Body of pancreas (tissue), 4 donors: Measurements from ENCODE around the gene MUC5B. TPM values are rescaled to one million over a fixed set of nuclear protein-coding genes. Genes with fewer than 3 reads are reported as not detected.

ENCODE experiments used
- ATAC-seq: fragments of 150-250 bp; one replicate; pipeline ENCODE4 v1.9.1; 2016
- DNase-seq, 4 donors: peaks; one replicate each; pipeline ENCODE4 v3.0.0-alpha.2; 2019
- H3K27ac ChIP-seq, 4 donors: fragments of 200-600 bp; sonication (generic); 1 replicate in 3 of 4; 2 replicates in 1 of 4; pipeline versions ENCODE4 v1.5.1 to v1.6.1; 2016 to 2019; ENCODE audit warnings: mild to moderate bottlenecking in 1 of 4, mixed read lengths in 1 of 4, moderate library complexity in 1 of 4
- H3K27me3 ChIP-seq, 2 donors: fragments of 200-600 bp; sonication (generic); one replicate each; pipeline ENCODE4 v1.6.0; 2016; ENCODE audit warnings: mild to moderate bottlenecking in 1 of 2
- H3K36me3 ChIP-seq, 2 donors: fragments of 200-600 bp; sonication (generic); replicated peaks in 1 of 2; 2 replicates each; pipeline ENCODE4 v1.5.1; 2016; ENCODE audit warnings: low read depth in 2 of 2; ENCODE audit not compliant: insufficient read depth in 1 of 2
- H3K4me1 ChIP-seq: fragments of 200-600 bp; sonication (generic); one replicate; pipeline ENCODE4 v1.6.0; 2016
- H3K4me3 ChIP-seq, 2 donors: fragments of 200-600 bp; sonication (generic); 1 replicate in 1 of 2; 2 replicates in 1 of 2; pipeline ENCODE4 v1.5.1; 2016 to 2019
- H3K9me3 ChIP-seq, 3 donors: fragments of 200-600 bp; sonication (generic); 1 replicate in 2 of 3; 2 replicates in 1 of 3; pipeline ENCODE4 v1.5.1; 2016
- CTCF ChIP-seq, 7 experiments: fragments of 450-650 bp in 4 of 7; fragments of 200-600 bp in 3 of 7; sonication (generic) in 3 of 7; IDR thresholded peaks; one replicate each; pipeline ENCODE4 v1.5.1; 2016 to 2019; ENCODE audit warnings: antibody characterized with exemption in 7 of 7
- POLR2A ChIP-seq, 3 donors: fragments of 450-650 bp; IDR thresholded peaks; one replicate each; pipeline ENCODE4 v1.6.1; 2016; ENCODE audit warnings: antibody characterized with exemption in 3 of 3, mild to moderate bottlenecking in 2 of 3
- WGBS, 2 donors: methylation state at CpG; one replicate each; pipeline ENCODE4 v1.1.5; 2017; 5-methylcytosine and 5-hydroxymethylcytosine counted together
- intact Hi-C: fragments of 100-400 bp; cut with DNase I; formaldehyde crosslinking; loops from one replicate; pipeline ENCODE4 v1.15.1; 2023
- total RNA-seq, 2 donors: library from RNA; depleted of rRNA; stranded (reverse); fragments of >200 nt; gene quantifications; one replicate each; pipeline ENCODE4 v1.1.0, GENCODE V29; 2016

Gene MUC5B
- total RNA-seq, 2 donors from 2014 or later = 4.6 to 11.4 TPM

GRCh38 chr11:1298695-1299492 lies 76.0 kb downstream of the MUC5B start:
- H3K4me3 ChIP-seq = no peak overlapping the region
- DNase-seq (peak; percentile 86 to 93 (median 92)), ATAC-seq (peak; percentile 78)
- TF ChIP-seq POLR2A (IDR thresholded peaks at IDR 0.05) (peak in 2 of 3 donors; percentile 48 to 69), CTCF (IDR thresholded peaks at IDR 0.05) (peak in 2 of 7 experiments; percentile 4 to 5)
- no peaks in the 10 kb centered on the region for H3K9me3 ChIP-seq
- intact Hi-C loops = no loop called here
- H3K4me1 ChIP-seq = peaks cover 71% of the 10 kb centered on the region
- H3K36me3 ChIP-seq = peaks cover 0 to 3% of the 10 kb centered on the region in 2 donors
- peak overlapping the region; percentile 76 to 95 (median 92) for H3K27ac ChIP-seq
- 42 to 43% methylated on average over 32 of the region's 32 CpGs for WGBS, 2 donors
- H3K27me3 ChIP-seq = no peaks in the 10 kb centered on the region

- 69 to 77% methylated on average over 11 to 22 of the region's 23 CpGs for WGBS, 2 donors
- intact Hi-C loops = no loop called here
- peak overlapping the region; percentile 76 to 95 (median 92) for H3K27ac ChIP-seq
Measured at GRCh38 chr11:1299621-1300020, 76.8 kb downstream of the MUC5B start.

GRCh38 chr11:1300121-1300520 lies 77.3 kb downstream of the MUC5B start:
- H3K9me3 ChIP-seq = no peaks in the 10 kb centered on the region
- H3K36me3 ChIP-seq = peaks cover 0 to under 1% of the 10 kb centered on the region in 2 donors
- 57 to 62% methylated on average over 7 of the region's 7 CpGs for WGBS, 2 donors
- no peak for TF ChIP-seq POLR2A (IDR thresholded peaks at IDR 0.05)
- TF ChIP-seq CTCF (IDR thresholded peaks at IDR 0.05) = no peak
- DNase-seq (peak in 1 of 4 donors; percentile 2), ATAC-seq (no peak)
- intact Hi-C loops = no loop called here
- no peak overlapping the region for H3K4me3 ChIP-seq
- H3K27ac ChIP-seq = peak overlapping the region; percentile 72 to 95 (median 84)
- no peaks in the 10 kb centered on the region for H3K27me3 ChIP-seq
- peaks cover 84% of the 10 kb centered on the region for H3K4me1 ChIP-seq

More at GRCh38 chr11:1299621-1300020, 76.8 kb downstream of the MUC5B start:
- peak in 2 of 4 donors; percentile 25 to 47 for DNase-seq
- H3K9me3 ChIP-seq = no peaks in the 10 kb centered on the region
- H3K4me3 ChIP-seq = no peak overlapping the region
- H3K27me3 ChIP-seq = no peaks in the 10 kb centered on the region
- no peak for ATAC-seq
- peaks cover 0 to 3% of the 10 kb centered on the region in 2 donors for H3K36me3 ChIP-seq
- H3K4me1 ChIP-seq = peaks cover 79% of the 10 kb centered on the region
- TF ChIP-seq POLR2A (IDR thresholded peaks at IDR 0.05) = no peak
- no peak for TF ChIP-seq CTCF (IDR thresholded peaks at IDR 0.05)

- no peaks in the 10 kb centered on the region for H3K9me3 ChIP-seq
- peak; percentile 39 to 56 (median 47) for TF ChIP-seq POLR2A (IDR thresholded peaks at IDR 0.05)
- no peak for TF ChIP-seq CTCF (IDR thresholded peaks at IDR 0.05)
- intact Hi-C loops = no loop called here
- no peaks in the 10 kb centered on the region for H3K36me3 ChIP-seq
- ATAC-seq (peak; percentile 59), DNase-seq (peak; percentile 84 to 93 (median 90))
- 35 to 56% methylated on average over 28 of the region's 28 CpGs for WGBS, 2 donors
- H3K4me3 ChIP-seq = no peak overlapping the region
- H3K27me3 ChIP-seq = no peaks in the 10 kb centered on the region
- H3K27ac ChIP-seq = peak overlapping the region; percentile 72 to 95 (median 84)
- H3K4me1 ChIP-seq = peaks cover 89% of the 10 kb centered on the region
Measured at GRCh38 chr11:1300569-1301187, 77.8 kb downstream of the MUC5B start.
